AG04449 (cell line): ENCODE results near the gene WIPF1.

Experiments used
- CTCF ChIA-PET: fragments of 350-600 bp; formaldehyde crosslinking; extraction: SDS; loops from one replicate; lab custom pipeline; 2021; ENCODE audit warnings: antibody characterized with exemption; lab: Yijun Ruan, JAX
- POLR2A ChIA-PET: fragments of 400-600, 350-600 bp; formaldehyde crosslinking; extraction: SDS; loops from one replicate; lab custom pipeline; 2020; ENCODE audit warnings: antibody characterized with exemption, inconsistent platforms; lab: Yijun Ruan, JAX
- DNase-seq: peaks from one replicate; pipeline ENCODE4 v3.0.0-alpha.2; 2010; ENCODE audit warnings: low read depth, low spot score
- H3K4me3 ChIP-seq: 2 replicates; pipeline ENCODE4 v1.5.1; 2011; ENCODE audit warnings: low read depth, mild to moderate bottlenecking, control low read depth, low read length
- TF ChIP-seq, protein P1 (sequence below): IDR thresholded peaks from one replicate; pipeline ENCODE4 v1.5.1; 2011; ENCODE audit warnings: mild to moderate bottlenecking, moderate library complexity, low read length, control low read depth, inconsistent platforms; ENCODE audit not compliant: insufficient read depth; ENCODE audit errors: missing control alignments

The WIPF1 gene

GRCh38 chr2:174636987-174637386 lies 39.4 kb upstream of the WIPF1 start:
- no peak overlapping the region for H3K4me3 ChIP-seq
- ChIA-PET CTCF (interaction anchor here (1.0 to 1.2 kb wide), 2 partner anchors 24 to 62 kb away, joined by 3 read pairs; no protein-coding TSS in a partner anchor), POLR2A (no interaction called here)
- no peak for DNase-seq
- TF ChIP-seq, protein P1, sequence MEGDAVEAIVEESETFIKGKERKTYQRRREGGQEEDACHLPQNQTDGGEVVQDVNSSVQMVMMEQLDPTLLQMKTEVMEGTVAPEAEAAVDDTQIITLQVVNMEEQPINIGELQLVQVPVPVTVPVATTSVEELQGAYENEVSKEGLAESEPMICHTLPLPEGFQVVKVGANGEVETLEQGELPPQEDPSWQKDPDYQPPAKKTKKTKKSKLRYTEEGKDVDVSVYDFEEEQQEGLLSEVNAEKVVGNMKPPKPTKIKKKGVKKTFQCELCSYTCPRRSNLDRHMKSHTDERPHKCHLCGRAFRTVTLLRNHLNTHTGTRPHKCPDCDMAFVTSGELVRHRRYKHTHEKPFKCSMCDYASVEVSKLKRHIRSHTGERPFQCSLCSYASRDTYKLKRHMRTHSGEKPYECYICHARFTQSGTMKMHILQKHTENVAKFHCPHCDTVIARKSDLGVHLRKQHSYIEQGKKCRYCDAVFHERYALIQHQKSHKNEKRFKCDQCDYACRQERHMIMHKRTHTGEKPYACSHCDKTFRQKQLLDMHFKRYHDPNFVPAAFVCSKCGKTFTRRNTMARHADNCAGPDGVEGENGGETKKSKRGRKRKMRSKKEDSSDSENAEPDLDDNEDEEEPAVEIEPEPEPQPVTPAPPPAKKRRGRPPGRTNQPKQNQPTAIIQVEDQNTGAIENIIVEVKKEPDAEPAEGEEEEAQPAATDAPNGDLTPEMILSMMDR, result no peak

DNA sequence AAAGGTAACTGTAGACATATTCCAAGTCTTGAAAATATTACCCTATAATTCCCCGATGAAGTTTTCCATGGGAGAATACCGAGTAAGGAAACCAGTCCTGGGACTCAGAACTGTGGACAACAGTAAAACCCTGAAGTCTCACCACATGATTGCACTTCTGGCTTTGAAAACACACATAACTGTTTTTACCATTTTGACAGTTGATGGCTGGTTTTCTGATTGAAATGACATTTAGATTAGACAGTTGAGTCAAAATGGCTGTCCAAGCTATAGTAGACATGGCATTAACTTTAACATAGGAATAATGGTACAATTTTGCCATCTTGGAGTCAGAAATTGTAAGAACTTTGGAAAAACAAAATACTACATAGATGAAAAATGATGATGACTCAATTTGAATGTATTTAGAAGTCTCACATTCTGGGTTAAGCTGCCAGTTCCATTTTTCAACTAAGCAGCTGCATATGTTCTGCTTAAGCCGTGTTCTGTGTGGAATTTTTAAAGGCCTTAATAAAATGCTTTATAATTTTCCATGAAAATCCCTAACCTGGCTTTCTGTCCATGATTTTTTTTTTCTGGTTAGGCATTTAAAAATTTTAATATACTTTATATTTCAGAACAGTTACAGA lies 38.3 kb upstream of the WIPF1 start:
- TF ChIP-seq, protein P1, result no peak
- CTCF ChIA-PET, result interaction anchor here (0.9 to 1.2 kb wide), 2 partner anchors 60 to 173 kb away, joined by 3 to 4 read pairs; no protein-coding TSS in a partner anchor
- no peak overlapping the region for H3K4me3 ChIP-seq
- peak; percentile 50 for DNase-seq
- POLR2A ChIA-PET, result no interaction called here

DNA sequence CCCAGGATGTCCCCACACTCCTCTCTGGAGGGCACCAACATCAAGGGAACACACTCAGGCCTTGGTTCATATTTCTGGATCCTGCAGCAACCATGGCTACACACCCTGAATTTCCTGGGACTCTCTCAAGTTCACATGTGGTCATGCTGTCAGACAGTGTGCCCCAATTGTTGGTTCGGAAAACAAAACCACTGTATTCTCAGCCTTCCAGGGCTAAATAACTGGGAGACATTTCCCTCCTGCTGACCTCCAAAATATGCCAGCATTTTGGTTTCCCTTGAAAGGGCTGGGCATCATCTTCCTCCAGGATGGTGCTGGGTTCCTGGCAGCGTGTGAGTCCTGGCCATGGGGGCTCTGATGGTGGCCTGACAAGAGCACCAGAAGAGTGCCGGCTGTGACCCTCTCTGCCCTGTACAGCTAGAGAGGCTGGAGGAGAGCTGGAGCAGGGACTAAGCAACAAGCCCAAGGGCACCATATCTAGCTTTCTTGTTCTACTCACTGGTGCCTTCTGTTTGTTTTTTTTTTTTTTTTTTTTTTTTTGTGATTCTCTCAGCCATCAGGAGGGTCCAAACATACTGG lies 37.5 kb upstream of the WIPF1 start:
- DNase-seq, result no peak
- ChIA-PET POLR2A (no interaction called here), CTCF (interaction anchor here (0.9 to 1.6 kb wide), 3 partner anchors 53 to 172 kb away, joined by 3 to 5 read pairs (median 4); no protein-coding TSS in a partner anchor)
- no peak overlapping the region for H3K4me3 ChIP-seq
- TF ChIP-seq, protein P1, result no peak

GRCh38 chr2:174634130-174635014 lies 36.8 kb upstream of the WIPF1 start:
- DNase-seq, result no peak
- ChIA-PET POLR2A (no interaction called here), CTCF (interaction anchor here (0.8 to 2.2 kb wide), 4 partner anchors 39 to 65 kb away, joined by 3 to 6 read pairs (median 4); no protein-coding TSS in a partner anchor)
- TF ChIP-seq, protein P1, result no peak
- H3K4me3 ChIP-seq, result no peak overlapping the region

DNA sequence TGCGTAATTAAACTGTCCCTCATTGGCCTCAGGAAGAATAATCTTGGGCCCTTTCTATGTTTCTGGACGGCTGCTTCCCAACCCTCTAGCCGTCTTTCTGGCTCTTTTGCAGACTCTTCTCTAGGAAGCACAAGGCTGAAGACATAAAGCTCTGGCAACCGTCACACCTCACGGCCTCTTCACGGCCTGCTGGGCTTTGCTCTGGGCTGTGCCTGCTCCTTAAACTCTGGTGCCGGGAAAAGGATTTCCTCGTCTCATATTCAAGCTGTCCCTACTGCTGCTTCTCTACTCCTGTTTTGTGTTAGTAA lies 36.0 kb upstream of the WIPF1 start:
- ChIA-PET CTCF (interaction anchor here (0.8 to 2.2 kb wide), 5 partner anchors 19 to 66 kb away, joined by 3 to 6 read pairs (median 5); no protein-coding TSS in a partner anchor), POLR2A (no interaction called here)
- no peak for DNase-seq
- H3K4me3 ChIP-seq, result no peak overlapping the region
- TF ChIP-seq, protein P1, result no peak
